GM06990 (cell line): Measurements from ENCODE around the gene SIKE1.

Experiments
- DNase-seq: peaks from one replicate; pipeline ENCODE4 v3.0.0-alpha.2; 2011; ENCODE audit not compliant: insufficient read length; ENCODE audit errors: extremely low read depth
- H3K27me3 ChIP-seq: replicated peaks from 2 replicates; pipeline ENCODE4 v1.6.0; 2011; ENCODE audit warnings: low read length; ENCODE audit not compliant: control insufficient read depth, insufficient read depth
- H3K36me3 ChIP-seq: 2 replicates; pipeline ENCODE4 v1.5.1; 2011; ENCODE audit warnings: low read length; ENCODE audit not compliant: control insufficient read depth, insufficient read depth
- H3K4me3 ChIP-seq: replicated peaks from 2 replicates; pipeline ENCODE4 v1.5.1; 2011; ENCODE audit warnings: low read depth, mild to moderate bottlenecking, control low read depth, low read length
- TF ChIP-seq, protein P1 (sequence below): IDR thresholded peaks from 2 replicates; pipeline ENCODE4 v1.5.1; 2011; ENCODE audit warnings: low read length, control low read depth, mild to moderate bottlenecking, inconsistent platforms; ENCODE audit not compliant: insufficient read depth, poor library complexity, severe bottlenecking

The SIKE1 gene

DNA sequence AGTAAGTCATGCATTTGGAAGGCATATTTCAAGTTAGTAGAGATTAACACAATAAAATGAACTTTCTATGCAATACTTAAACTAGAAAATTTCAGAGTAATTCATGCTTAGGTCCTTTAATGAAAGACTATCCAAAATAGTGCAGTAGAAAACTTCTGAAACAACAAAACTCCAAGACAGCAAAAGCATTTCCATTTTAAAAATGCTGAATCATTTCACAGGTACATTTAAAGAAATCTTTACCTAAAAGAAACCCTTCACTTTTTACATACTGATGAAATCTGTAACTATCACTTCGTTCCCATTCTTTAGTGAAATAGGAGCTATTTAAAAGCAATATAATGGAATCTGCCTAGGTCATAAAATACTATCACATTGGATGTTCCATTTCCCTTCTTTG lies 40.2 kb downstream of the SIKE1 start:
- Histone ChIP-seq H3K27me3 (no peaks in the 10 kb centered on the region), H3K4me3 (no peak overlapping the region), H3K36me3 (peaks cover 9% of the 10 kb centered on the region)
- DNase-seq: no peak
- TF ChIP-seq, protein P1, sequence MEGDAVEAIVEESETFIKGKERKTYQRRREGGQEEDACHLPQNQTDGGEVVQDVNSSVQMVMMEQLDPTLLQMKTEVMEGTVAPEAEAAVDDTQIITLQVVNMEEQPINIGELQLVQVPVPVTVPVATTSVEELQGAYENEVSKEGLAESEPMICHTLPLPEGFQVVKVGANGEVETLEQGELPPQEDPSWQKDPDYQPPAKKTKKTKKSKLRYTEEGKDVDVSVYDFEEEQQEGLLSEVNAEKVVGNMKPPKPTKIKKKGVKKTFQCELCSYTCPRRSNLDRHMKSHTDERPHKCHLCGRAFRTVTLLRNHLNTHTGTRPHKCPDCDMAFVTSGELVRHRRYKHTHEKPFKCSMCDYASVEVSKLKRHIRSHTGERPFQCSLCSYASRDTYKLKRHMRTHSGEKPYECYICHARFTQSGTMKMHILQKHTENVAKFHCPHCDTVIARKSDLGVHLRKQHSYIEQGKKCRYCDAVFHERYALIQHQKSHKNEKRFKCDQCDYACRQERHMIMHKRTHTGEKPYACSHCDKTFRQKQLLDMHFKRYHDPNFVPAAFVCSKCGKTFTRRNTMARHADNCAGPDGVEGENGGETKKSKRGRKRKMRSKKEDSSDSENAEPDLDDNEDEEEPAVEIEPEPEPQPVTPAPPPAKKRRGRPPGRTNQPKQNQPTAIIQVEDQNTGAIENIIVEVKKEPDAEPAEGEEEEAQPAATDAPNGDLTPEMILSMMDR: no peak

DNA sequence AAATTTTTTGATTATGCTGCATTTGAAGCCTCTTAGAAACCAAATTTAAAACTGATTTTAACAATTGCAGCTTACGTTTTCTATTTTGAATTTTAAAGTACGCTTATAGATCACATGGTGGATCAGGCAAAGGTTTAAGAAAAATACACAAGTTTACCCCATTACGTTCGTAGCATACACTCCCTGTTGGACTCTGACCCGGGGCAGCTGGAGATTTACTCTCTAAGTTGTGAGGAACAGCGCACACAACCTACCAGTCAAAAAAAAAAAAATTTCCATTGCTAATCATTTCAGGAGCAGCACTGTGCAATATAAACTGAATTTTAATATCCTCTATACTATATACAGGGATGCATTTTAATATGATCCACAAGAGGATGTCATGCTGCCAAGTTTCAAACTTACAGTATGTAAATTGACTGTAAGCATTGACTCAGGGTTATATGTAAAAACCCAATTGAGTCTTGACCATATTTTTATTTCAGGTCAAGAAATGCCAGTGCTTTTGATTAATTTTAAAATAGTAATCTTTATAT lies 43.1 kb downstream of the SIKE1 start:
- no peak overlapping the region for H3K4me3 ChIP-seq
- TF ChIP-seq, protein P1: no peak
- DNase-seq: no peak
- peaks cover 10% of the 10 kb centered on the region for H3K36me3 ChIP-seq
- no peaks in the 10 kb centered on the region for H3K27me3 ChIP-seq

DNA sequence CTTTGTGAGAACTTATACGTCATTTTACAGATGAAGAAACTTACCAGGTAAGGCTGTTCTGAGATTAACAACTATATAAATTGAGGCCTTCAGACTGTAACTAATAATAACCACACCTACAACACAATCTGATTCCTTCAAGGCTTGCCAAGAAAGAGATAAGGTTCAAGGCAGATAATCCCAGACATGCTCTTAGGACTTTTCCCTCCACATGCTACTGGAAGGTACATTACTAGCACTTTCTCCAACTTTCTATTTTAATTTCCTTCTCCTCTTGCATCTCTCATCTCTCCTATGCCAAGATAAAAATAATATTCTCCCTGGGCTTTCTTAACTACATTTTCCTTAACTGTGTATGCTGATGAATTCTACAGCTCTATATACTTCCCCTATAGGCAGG lies 45.0 kb downstream of the SIKE1 start:
- H3K36me3 ChIP-seq: peaks cover 11% of the 10 kb centered on the region
- DNase-seq: no peak
- H3K27me3 ChIP-seq: no peaks in the 10 kb centered on the region
- H3K4me3 ChIP-seq: no peak overlapping the region
- TF ChIP-seq, protein P1: no peak

DNA sequence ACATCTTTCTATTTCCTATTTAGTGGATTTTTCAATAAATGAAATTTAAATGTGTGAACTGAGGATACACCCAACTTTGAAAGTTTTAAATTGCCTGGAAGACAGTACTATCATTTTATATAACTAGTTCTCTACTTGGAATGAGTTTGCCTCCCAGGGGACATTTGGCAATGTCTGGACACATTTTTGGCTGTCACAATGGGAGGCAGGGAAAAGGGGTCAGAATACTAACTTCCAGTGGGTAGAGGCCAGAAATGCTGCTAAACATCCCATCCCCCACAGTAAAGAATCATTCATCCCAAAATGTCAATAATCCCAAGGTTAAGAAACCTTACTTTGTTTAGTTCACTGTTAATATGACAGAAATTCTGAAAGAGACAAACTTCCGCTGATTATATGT lies 50.7 kb downstream of the SIKE1 start:
- DNase-seq: no peak
- Histone ChIP-seq H3K36me3 (peaks cover 10% of the 10 kb centered on the region), H3K27me3 (no peaks in the 10 kb centered on the region), H3K4me3 (no peak overlapping the region)
- TF ChIP-seq, protein P1: no peak

DNA sequence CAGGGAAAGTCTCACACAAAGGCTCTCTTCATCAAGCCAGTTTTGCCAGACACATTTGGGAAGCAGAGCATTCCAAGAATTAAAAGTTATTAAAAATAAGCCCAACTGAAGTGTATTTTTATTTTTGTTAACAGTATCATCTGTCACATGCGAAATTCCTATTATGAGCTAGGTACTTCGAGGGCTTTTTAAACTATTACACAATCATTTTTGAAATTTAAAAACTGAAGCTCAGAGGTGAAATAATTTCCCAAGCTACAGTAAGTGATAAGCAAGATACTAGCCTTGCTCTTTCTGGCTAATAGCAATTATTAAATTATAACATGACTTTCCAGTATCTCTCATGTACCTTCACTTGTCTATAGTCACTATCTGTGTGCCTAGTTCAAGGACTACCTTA lies 51.9 kb downstream of the SIKE1 start:
- Histone ChIP-seq H3K4me3 (no peak overlapping the region), H3K27me3 (no peaks in the 10 kb centered on the region), H3K36me3 (peaks cover 11% of the 10 kb centered on the region)
- TF ChIP-seq, protein P1: no peak
- DNase-seq: no peak

DNA sequence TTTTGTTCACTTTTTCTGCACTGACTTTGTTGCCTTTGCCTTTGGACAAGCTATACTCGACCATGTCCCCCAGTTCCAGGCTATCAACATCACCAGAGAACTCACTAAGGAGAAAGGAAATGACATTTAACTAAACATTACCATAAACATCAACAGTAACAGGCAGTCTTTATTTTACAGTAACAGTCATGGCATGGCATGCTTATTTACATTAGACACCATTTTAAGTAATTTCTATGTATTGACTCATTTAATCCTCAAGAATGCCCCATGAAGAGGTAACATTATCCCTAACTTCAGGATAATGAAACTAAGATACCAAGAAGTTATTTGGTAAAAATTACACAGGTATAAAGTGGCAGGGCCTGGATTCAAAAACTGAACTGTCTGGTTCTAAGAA lies 55.3 kb downstream of the SIKE1 start:
- Histone ChIP-seq H3K27me3 (no peaks in the 10 kb centered on the region), H3K36me3 (peaks cover 12% of the 10 kb centered on the region), H3K4me3 (no peak overlapping the region)
- TF ChIP-seq, protein P1: no peak
- no peak for DNase-seq
